Caco-2 (cell line): ENCODE measurements around the gene BCO1. TPM values are rescaled to one million over a fixed set of nuclear protein-coding genes. Genes with fewer than 3 reads are reported as not detected.

ENCODE experiments used
- BruUV-seq: library from RNA; stranded (reverse); fragments of 400-500 nt; replicated peaks from 2 replicates; lab custom pipeline; 2021; lab: Mats Ljungman, UMichigan
- CTCF ChIA-PET: fragments of 300-600 bp; sonication (Branson Sonifier 250); formaldehyde crosslinking; loops from one replicate; lab custom pipeline; 2022; ENCODE audit warnings: antibody characterized with exemption; lab: Charles Lee
- POLR2A ChIA-PET: fragments of 300-600 bp; sonication (Branson Sonifier 250); formaldehyde crosslinking; loops from one replicate; lab custom pipeline; 2022; ENCODE audit warnings: antibody characterized with exemption; lab: Charles Lee
- DNase-seq, 2 experiments: peaks; one replicate each; pipeline versions ENCODE4 v3.0.0 to v3.0.0-alpha.2; 2020 to 2022
- H3K27me3 ChIP-seq: replicated peaks from 2 replicates; pipeline ENCODE4 v1.6.0; 2011; ENCODE audit warnings: low read length; ENCODE audit not compliant: control insufficient read depth, insufficient read depth
- H3K36me3 ChIP-seq: 2 replicates; pipeline ENCODE4 v1.5.1; 2011; ENCODE audit warnings: low read length; ENCODE audit not compliant: control insufficient read depth, insufficient read depth
- H3K4me1 ChIP-seq: fragments of 250-450 bp; sonication (Bioruptor Pico); 2 replicates; pipeline ENCODE4 v1.5.1; 2020; ENCODE audit warnings: mild to moderate bottlenecking
- H3K4me3 ChIP-seq: 2 replicates; pipeline ENCODE4 v1.5.1; 2011; ENCODE audit warnings: low read depth, mild to moderate bottlenecking, control low read depth, low read length
- H3K9me3 ChIP-seq: fragments of 250-450 bp; sonication (Bioruptor Pico); 2 replicates; pipeline ENCODE4 v1.5.1; 2020; ENCODE audit warnings: mild to moderate bottlenecking, moderate library complexity
- H3K27ac Mint-ChIP-seq: one replicate; pipeline ENCODE4 v1.8.0; 2022; ENCODE audit warnings: mixed read lengths; ENCODE audit not compliant: unreplicated experiment
- H3K27me3 Mint-ChIP-seq: one replicate; pipeline ENCODE4 v1.8.0; 2022; ENCODE audit warnings: mixed read lengths; ENCODE audit not compliant: insufficient read depth, unreplicated experiment
- H3K36me3 Mint-ChIP-seq: one replicate; pipeline ENCODE4 v1.8.0; 2022; ENCODE audit warnings: mild to moderate bottlenecking, mixed read lengths; ENCODE audit not compliant: insufficient read depth, unreplicated experiment
- H3K4me1 Mint-ChIP-seq: one replicate; pipeline ENCODE4 v1.8.0; 2022; ENCODE audit warnings: low read depth, mixed read lengths; ENCODE audit not compliant: unreplicated experiment
- H3K4me3 Mint-ChIP-seq: one replicate; pipeline ENCODE4 v1.8.0; 2022; ENCODE audit warnings: mild to moderate bottlenecking, moderate library complexity, mixed read lengths; ENCODE audit not compliant: unreplicated experiment
- H3K9me3 Mint-ChIP-seq: one replicate; pipeline ENCODE4 v1.8.0; 2022; ENCODE audit warnings: mixed read lengths; ENCODE audit not compliant: unreplicated experiment
- intact Hi-C: fragments of 100-400 bp; cut with micrococcal nuclease; formaldehyde crosslinking; loops from one replicate; pipeline ENCODE4 v1.10.0; 2022; ENCODE audit not compliant: unreplicated experiment
- total RNA-seq: library from RNA; stranded (reverse); gene quantifications from 2 replicates; pipeline ENCODE4 v1.2.3, GENCODE V29; 2022
- TF ChIP-seq, protein P1 (sequence below), 2 experiments: fragments of 200-600 bp in 1 of 2; IDR thresholded peaks; 1 replicate in 1 of 2; 2 replicates in 1 of 2; pipeline versions ENCODE4 v1.5.1 to v1.8.0; 2011 to 2022; ENCODE audit warnings: antibody characterized with exemption in 1 of 2, control low read depth in 1 of 2, inconsistent platforms in 1 of 2, low read depth in 1 of 2, low read length in 1 of 2, mild to moderate bottlenecking in 1 of 2, moderate library complexity in 1 of 2; ENCODE audit not compliant: insufficient read depth in 1 of 2, severe bottlenecking in 1 of 2, unreplicated experiment in 1 of 2

The BCO1 gene
- total RNA-seq, 1 experiment from 2014 or later = 0.91 TPM

DNA sequence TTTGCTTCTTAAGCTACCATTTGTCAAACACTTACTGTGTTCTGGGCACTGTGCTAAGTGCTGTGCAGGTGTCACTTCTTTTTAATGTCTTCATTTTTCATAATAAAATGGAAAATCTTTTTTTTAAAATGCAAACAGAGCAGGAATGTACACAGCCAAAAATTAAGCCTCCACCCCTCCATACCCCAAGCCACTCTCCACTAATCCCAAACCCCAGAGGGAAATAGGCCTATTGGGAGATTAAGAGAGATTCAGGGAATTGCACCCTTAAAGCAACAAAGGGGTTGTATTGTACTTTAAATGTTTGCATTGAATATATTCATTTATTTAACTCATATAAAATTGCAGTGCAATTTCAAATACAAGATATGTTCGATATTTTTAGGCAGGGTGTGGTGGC, 47.7 kb downstream of the BCO1 start:
- no TSS peak for BruUV-seq
- Mint-ChIP-seq H3K4me1 (no peaks in the 10 kb centered on the region), H3K27me3 (no peaks in the 10 kb centered on the region), H3K36me3 (no peaks in the 10 kb centered on the region), H3K27ac (no peak overlapping the region), H3K9me3 (no peaks in the 10 kb centered on the region), H3K4me3 (no peak overlapping the region)
- DNase-seq = no peak
- no peaks in the 10 kb centered on the region for H3K36me3 ChIP-seq
- no peak overlapping the region for H3K4me3 ChIP-seq
- H3K27me3 ChIP-seq = no peaks in the 10 kb centered on the region
- intact Hi-C loops = no loop called here
- TF ChIP-seq, protein P1, sequence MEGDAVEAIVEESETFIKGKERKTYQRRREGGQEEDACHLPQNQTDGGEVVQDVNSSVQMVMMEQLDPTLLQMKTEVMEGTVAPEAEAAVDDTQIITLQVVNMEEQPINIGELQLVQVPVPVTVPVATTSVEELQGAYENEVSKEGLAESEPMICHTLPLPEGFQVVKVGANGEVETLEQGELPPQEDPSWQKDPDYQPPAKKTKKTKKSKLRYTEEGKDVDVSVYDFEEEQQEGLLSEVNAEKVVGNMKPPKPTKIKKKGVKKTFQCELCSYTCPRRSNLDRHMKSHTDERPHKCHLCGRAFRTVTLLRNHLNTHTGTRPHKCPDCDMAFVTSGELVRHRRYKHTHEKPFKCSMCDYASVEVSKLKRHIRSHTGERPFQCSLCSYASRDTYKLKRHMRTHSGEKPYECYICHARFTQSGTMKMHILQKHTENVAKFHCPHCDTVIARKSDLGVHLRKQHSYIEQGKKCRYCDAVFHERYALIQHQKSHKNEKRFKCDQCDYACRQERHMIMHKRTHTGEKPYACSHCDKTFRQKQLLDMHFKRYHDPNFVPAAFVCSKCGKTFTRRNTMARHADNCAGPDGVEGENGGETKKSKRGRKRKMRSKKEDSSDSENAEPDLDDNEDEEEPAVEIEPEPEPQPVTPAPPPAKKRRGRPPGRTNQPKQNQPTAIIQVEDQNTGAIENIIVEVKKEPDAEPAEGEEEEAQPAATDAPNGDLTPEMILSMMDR (IDR thresholded peaks at IDR 0.05; ENCODE audit: insufficient read depth in 1 of 2, low read depth in 1 of 2, low read length in 1 of 2, severe bottlenecking in 1 of 2, unreplicated experiment in 1 of 2) = no peak
- H3K4me1 ChIP-seq = no peaks in the 10 kb centered on the region
- POLR2A ChIA-PET = no interaction called here
- CTCF ChIA-PET = no interaction called here
- H3K9me3 ChIP-seq = no peaks in the 10 kb centered on the region

GRCh38 chr16:81291117-81291516, 52.6 kb downstream of the BCO1 start:
- no peaks in the 10 kb centered on the region for H3K36me3 Mint-ChIP-seq

GRCh38 chr16:81292936-81293335, 54.4 kb downstream of the BCO1 start:
- TF ChIP-seq, protein P1 (IDR thresholded peaks at IDR 0.05; ENCODE audit: insufficient read depth in 1 of 2, low read depth in 1 of 2, low read length in 1 of 2, severe bottlenecking in 1 of 2, unreplicated experiment in 1 of 2) = no peak
- DNase-seq = no peak
- H3K36me3 Mint-ChIP-seq = no peaks in the 10 kb centered on the region
- Histone ChIP-seq H3K36me3 (no peaks in the 10 kb centered on the region), H3K27me3 (no peaks in the 10 kb centered on the region), H3K4me3 (no peak overlapping the region), H3K9me3 (no peaks in the 10 kb centered on the region), H3K4me1 (peaks cover 13% of the 10 kb centered on the region)
- peaks cover 16% of the 10 kb centered on the region for H3K4me1 Mint-ChIP-seq
- H3K4me3 Mint-ChIP-seq = no peak overlapping the region
- H3K9me3 Mint-ChIP-seq = no peaks in the 10 kb centered on the region
- no peaks in the 10 kb centered on the region for H3K27me3 Mint-ChIP-seq
- ChIA-PET CTCF (no interaction called here), POLR2A (no interaction called here)
- intact Hi-C loops = no loop called here
- no TSS peak for BruUV-seq
- no peak overlapping the region for H3K27ac Mint-ChIP-seq

More at GRCh38 chr16:81291117-81291516, 52.6 kb downstream of the BCO1 start:
- no peaks in the 10 kb centered on the region for H3K9me3 Mint-ChIP-seq
- H3K4me3 Mint-ChIP-seq = no peak overlapping the region
- H3K27me3 Mint-ChIP-seq = no peaks in the 10 kb centered on the region
- no peaks in the 10 kb centered on the region for H3K36me3 ChIP-seq
- ChIA-PET POLR2A (no interaction called here), CTCF (no interaction called here)
- no peaks in the 10 kb centered on the region for H3K9me3 ChIP-seq
- H3K27me3 ChIP-seq = no peaks in the 10 kb centered on the region
- no peak overlapping the region for H3K27ac Mint-ChIP-seq
- H3K4me3 ChIP-seq = no peak overlapping the region
- no peak for DNase-seq
- intact Hi-C loops = no loop called here
- TF ChIP-seq, protein P1 (IDR thresholded peaks at IDR 0.05; ENCODE audit: insufficient read depth in 1 of 2, low read depth in 1 of 2, low read length in 1 of 2, severe bottlenecking in 1 of 2, unreplicated experiment in 1 of 2) = no peak
- H3K4me1 ChIP-seq = peaks cover 13% of the 10 kb centered on the region
- H3K4me1 Mint-ChIP-seq = peaks cover 16% of the 10 kb centered on the region
- BruUV-seq = no TSS peak
